Progenitor cell of endocrine pancreas (in vitro differentiated cells): ENCODE results near the gene IRS1. TPM values are rescaled to one million over a fixed set of nuclear protein-coding genes. Genes with fewer than 3 reads are reported as not detected.

Source experiments
- DNase-seq: peaks from one replicate; pipeline ENCODE4 v3.0.0; 2021; ENCODE audit warnings: low spot score; ENCODE audit not compliant: unreplicated experiment
- H3K27ac Mint-ChIP-seq: 2 replicates; pipeline ENCODE4 v1.8.0; 2021; ENCODE audit warnings: mild to moderate bottlenecking, moderate library complexity, mixed read lengths
- H3K27me3 Mint-ChIP-seq: 2 replicates; pipeline ENCODE4 v1.8.0; 2021; ENCODE audit warnings: mixed read lengths
- H3K36me3 Mint-ChIP-seq: 2 replicates; pipeline ENCODE4 v1.8.0; 2022; ENCODE audit warnings: mixed read lengths; ENCODE audit not compliant: insufficient read depth
- H3K4me1 Mint-ChIP-seq: 2 replicates; pipeline ENCODE4 v1.8.0; 2021; ENCODE audit warnings: low read depth, mixed read lengths
- H3K4me3 Mint-ChIP-seq: 2 replicates; pipeline ENCODE4 v1.8.0; 2021; ENCODE audit warnings: low read depth, mild to moderate bottlenecking, moderate library complexity, mixed read lengths
- H3K9me3 Mint-ChIP-seq: 2 replicates; pipeline ENCODE4 v1.8.0; 2021; ENCODE audit warnings: low read depth, mixed read lengths
- total RNA-seq: library from RNA; stranded (reverse); gene quantifications from 2 replicates; pipeline ENCODE4 v1.2.1, GENCODE V29; 2021
- TF ChIP-seq, protein P1 (sequence below): fragments of 200-600 bp; sonication (generic); IDR thresholded peaks from one replicate; pipeline ENCODE4 v1.5.0; 2021; ENCODE audit warnings: antibody characterized with exemption, mild to moderate bottlenecking; ENCODE audit not compliant: unreplicated experiment

Gene IRS1
- total RNA-seq, 1 donor from 2014 or later, result 17.1 TPM

DNA sequence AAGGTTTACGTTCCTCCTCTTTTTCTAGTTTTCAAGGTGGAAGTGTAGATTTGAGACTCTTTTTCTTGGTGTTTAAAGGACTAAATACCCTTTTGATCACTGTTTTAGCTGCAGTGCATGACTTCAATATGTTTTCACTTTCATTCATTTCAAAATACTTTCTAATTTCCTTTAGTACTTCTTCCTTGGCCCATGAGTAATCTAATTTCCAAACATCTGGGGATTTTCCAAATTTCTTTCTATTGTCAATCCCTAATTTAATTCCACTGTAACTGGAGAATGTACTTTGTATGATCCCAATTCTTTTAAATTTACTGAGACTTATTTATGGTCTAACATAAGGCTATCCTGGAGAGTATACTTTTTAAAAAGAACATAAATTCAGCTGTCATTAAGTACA lies 32.4 kb upstream of the IRS1 start:
- H3K4me1 Mint-ChIP-seq, result peaks cover 5% of the 10 kb centered on the region
- H3K9me3 Mint-ChIP-seq, result no peaks in the 10 kb centered on the region
- H3K36me3 Mint-ChIP-seq, result no peaks in the 10 kb centered on the region
- no peak for DNase-seq
- TF ChIP-seq, protein P1, sequence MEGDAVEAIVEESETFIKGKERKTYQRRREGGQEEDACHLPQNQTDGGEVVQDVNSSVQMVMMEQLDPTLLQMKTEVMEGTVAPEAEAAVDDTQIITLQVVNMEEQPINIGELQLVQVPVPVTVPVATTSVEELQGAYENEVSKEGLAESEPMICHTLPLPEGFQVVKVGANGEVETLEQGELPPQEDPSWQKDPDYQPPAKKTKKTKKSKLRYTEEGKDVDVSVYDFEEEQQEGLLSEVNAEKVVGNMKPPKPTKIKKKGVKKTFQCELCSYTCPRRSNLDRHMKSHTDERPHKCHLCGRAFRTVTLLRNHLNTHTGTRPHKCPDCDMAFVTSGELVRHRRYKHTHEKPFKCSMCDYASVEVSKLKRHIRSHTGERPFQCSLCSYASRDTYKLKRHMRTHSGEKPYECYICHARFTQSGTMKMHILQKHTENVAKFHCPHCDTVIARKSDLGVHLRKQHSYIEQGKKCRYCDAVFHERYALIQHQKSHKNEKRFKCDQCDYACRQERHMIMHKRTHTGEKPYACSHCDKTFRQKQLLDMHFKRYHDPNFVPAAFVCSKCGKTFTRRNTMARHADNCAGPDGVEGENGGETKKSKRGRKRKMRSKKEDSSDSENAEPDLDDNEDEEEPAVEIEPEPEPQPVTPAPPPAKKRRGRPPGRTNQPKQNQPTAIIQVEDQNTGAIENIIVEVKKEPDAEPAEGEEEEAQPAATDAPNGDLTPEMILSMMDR, result no peak
- no peaks in the 10 kb centered on the region for H3K27me3 Mint-ChIP-seq
- no peak overlapping the region for H3K4me3 Mint-ChIP-seq
- H3K27ac Mint-ChIP-seq, result no peak overlapping the region

DNA sequence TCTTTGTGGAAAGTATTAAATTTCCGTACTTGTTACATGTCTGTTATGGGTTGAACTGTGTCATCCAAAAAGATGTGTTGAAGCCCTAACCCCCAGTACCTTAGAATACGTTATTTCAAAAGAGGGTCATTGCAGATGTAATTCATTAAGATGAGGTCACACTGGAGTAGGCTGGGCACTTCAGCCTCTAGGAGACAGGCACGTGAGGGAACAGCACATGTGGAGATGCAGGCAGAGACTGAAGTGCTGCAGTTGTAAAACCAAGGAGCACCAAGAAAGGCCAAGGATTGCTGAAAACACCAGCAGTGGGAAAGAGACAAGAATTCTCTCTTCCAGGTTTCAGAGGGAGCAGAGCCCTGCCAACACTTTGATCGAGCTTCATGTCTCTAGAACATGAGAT lies 31.6 kb upstream of the IRS1 start:
- no peaks in the 10 kb centered on the region for H3K4me1 Mint-ChIP-seq
- no peaks in the 10 kb centered on the region for H3K9me3 Mint-ChIP-seq
- no peak for DNase-seq
- H3K27ac Mint-ChIP-seq, result no peak overlapping the region
- H3K4me3 Mint-ChIP-seq, result no peak overlapping the region
- TF ChIP-seq, protein P1, result no peak
- H3K36me3 Mint-ChIP-seq, result no peaks in the 10 kb centered on the region
- H3K27me3 Mint-ChIP-seq, result no peaks in the 10 kb centered on the region

DNA sequence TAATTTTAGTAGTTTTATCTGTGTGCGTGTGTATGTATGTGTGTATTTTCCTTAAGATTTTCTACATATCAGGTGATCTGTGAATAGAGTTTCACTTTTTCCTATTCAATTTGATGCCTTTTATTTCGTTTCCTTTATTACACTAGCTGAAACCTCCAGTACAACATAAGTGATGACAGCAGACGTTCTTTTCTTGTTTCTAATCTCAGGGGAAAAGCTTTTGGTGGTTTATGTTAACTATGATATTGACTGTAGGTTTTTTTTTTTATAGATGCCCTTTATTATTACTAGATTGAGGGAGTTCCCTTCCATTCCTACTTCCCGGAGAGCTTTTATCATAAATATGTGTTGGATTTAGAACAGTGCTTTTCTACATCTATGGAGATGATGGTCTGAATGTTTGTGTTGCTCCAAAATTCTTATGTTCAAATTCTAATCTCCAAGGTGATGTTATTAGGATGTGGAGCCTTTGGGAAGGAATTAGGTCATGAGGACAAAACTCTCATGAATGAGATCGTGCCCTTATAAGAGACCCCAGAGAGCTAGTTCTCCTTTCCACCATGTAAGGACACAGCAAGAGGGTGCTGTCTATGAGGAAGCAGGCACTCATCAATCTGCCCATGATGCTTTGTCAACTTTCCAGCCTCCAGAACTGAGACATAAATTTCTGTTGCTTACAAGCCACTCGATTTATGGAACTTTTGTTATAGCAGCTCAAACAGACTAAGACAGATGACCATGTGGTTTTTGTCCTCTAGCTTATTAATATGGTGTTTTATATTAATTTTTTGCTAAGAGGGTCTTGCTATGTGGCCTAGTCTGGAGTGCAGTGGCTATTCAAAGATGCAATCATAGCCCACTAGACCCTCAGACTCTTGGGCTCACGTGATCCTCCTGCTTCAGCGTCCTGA lies 30.4 kb upstream of the IRS1 start:
- TF ChIP-seq, protein P1, result no peak
- Mint-ChIP-seq H3K27me3 (no peaks in the 10 kb centered on the region), H3K27ac (no peak overlapping the region), H3K4me3 (no peak overlapping the region), H3K9me3 (no peaks in the 10 kb centered on the region), H3K36me3 (no peaks in the 10 kb centered on the region), H3K4me1 (no peaks in the 10 kb centered on the region)
- no peak for DNase-seq

DNA sequence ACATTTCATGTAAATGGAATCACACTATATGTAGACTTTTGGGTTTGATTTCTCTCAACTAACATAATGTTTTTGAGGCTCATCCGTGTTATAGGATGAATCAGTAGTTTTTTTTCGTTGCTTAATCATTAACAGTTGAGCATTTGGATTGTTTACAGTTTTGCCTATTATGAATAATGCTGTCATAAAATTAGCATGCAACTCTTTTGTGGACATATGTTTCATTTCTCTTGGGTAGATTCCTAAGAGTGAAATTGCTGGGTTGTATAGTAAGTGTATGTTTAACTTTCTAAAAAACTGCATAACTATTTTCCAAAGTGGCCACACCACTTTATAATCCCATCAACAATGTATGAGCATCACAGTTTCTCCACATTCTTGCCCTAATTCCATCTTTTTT lies 28.6 kb upstream of the IRS1 start:
- Mint-ChIP-seq H3K27me3 (no peaks in the 10 kb centered on the region), H3K9me3 (peaks cover 3% of the 10 kb centered on the region), H3K27ac (no peak overlapping the region), H3K36me3 (no peaks in the 10 kb centered on the region), H3K4me1 (no peaks in the 10 kb centered on the region), H3K4me3 (no peak overlapping the region)
- DNase-seq, result no peak
- TF ChIP-seq, protein P1, result no peak

DNA sequence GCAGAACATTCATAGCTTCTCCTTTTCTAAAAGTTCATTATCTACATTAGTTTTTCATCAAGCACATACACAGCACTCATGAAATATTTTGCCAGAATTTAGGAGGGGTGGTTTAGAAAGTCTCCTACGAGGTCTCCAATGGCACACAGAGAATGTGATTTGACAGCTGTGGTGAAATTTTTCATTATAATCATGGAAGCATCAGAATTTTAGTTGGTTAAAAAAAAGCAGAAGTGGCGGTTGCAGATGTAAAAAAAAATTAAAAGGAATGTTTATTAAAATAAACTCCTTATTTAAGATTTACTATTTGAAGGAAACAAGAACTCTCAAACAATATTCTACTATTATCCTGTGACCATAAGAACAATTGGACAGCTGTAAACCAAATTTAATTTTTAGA lies 25.4 kb upstream of the IRS1 start:
- Mint-ChIP-seq H3K9me3 (peaks cover 3% of the 10 kb centered on the region), H3K4me1 (no peaks in the 10 kb centered on the region), H3K27ac (no peak overlapping the region), H3K27me3 (no peaks in the 10 kb centered on the region), H3K36me3 (no peaks in the 10 kb centered on the region), H3K4me3 (no peak overlapping the region)
- TF ChIP-seq, protein P1, result no peak
- no peak for DNase-seq
